GM23338 (cell line): ENCODE measurements around the gene OLFML2B. TPM values are rescaled to one million over a fixed set of nuclear protein-coding genes. Genes with fewer than 3 reads are reported as not detected.

ENCODE experiments used
- ATAC-seq: fragments of 200-7000 bp; cut with Tn5 transposase; 3 replicates; pipeline ENCODE4 v1.9.1; 2020
- DNase-seq: peaks from one replicate; pipeline ENCODE4 v3.0.0-alpha.2; 2015; ENCODE audit warnings: low spot score
- H2AFZ ChIP-seq: fragments of 200-600 bp; sonication (generic); 2 replicates; pipeline ENCODE4 v1.8.0; 2016; ENCODE audit warnings: antibody characterized with exemption, mild to moderate bottlenecking, moderate library complexity
- H3F3A ChIP-seq: fragments of 200-600 bp; sonication (generic); replicated peaks from 2 replicates; pipeline ENCODE4 v1.8.0; 2017; ENCODE audit warnings: antibody characterized with exemption, mixed run types, low read depth
- H3K27ac ChIP-seq: fragments of 200-600 bp; sonication (generic); 2 replicates; pipeline ENCODE4 v1.6.1; 2016; ENCODE audit warnings: low read depth
- H3K27me3 ChIP-seq: fragments of 200-600 bp; sonication (generic); 2 replicates; pipeline ENCODE4 v1.8.0; 2016; ENCODE audit warnings: mild to moderate bottlenecking, mixed run types, moderate library complexity; ENCODE audit not compliant: insufficient read depth
- H3K36me3 ChIP-seq: fragments of 200-600 bp; sonication (generic); 2 replicates; pipeline ENCODE4 v1.8.0; 2016; ENCODE audit warnings: mild to moderate bottlenecking; ENCODE audit not compliant: insufficient read depth
- H3K4me1 ChIP-seq: fragments of 200-600 bp; sonication (generic); 2 replicates; pipeline ENCODE4 v1.8.0; 2016; ENCODE audit warnings: mild to moderate bottlenecking, moderate library complexity; ENCODE audit not compliant: insufficient read depth
- H3K4me2 ChIP-seq: fragments of 200-600 bp; sonication (generic); 2 replicates; pipeline ENCODE4 v1.7.1; 2017; ENCODE audit warnings: mixed run types
- H3K4me3 ChIP-seq: fragments of 200-600 bp; sonication (generic); 2 replicates; pipeline ENCODE4 v1.6.1; 2016; ENCODE audit warnings: mixed run types
- H3K79me2 ChIP-seq: fragments of 200-600 bp; sonication (generic); replicated peaks from 2 replicates; pipeline ENCODE4 v1.8.0; 2017; ENCODE audit warnings: mild to moderate bottlenecking; ENCODE audit not compliant: insufficient read depth
- H3K9me2 ChIP-seq: fragments of 200-600 bp; sonication (generic); 2 replicates; pipeline ENCODE4 v1.8.0; 2017; ENCODE audit not compliant: insufficient read depth
- H4K20me1 ChIP-seq: fragments of 200-600 bp; sonication (generic); replicated peaks from 2 replicates; pipeline ENCODE4 v1.8.0; 2017; ENCODE audit warnings: mild to moderate bottlenecking; ENCODE audit not compliant: insufficient read depth
- H3K27ac Mint-ChIP-seq: 2 replicates; pipeline ENCODE4 v1.8.0; 2020; ENCODE audit warnings: inconsistent platforms, mild to moderate bottlenecking, moderate library complexity, mixed read lengths
- H3K27me3 Mint-ChIP-seq: 3 replicates; pipeline ENCODE4 v1.8.0; 2022; ENCODE audit warnings: low read depth, mild to moderate bottlenecking, moderate library complexity, mixed read lengths, inconsistent platforms; ENCODE audit not compliant: insufficient read depth, poor library complexity
- H3K36me3 Mint-ChIP-seq: 3 replicates; pipeline ENCODE4 v1.8.0; 2021; ENCODE audit warnings: low read depth, mild to moderate bottlenecking, inconsistent platforms, moderate library complexity, mixed read lengths
- H3K4me1 Mint-ChIP-seq: 3 replicates; pipeline ENCODE4 v1.8.0; 2020; ENCODE audit warnings: mild to moderate bottlenecking, inconsistent platforms, mixed read lengths
- H3K4me3 Mint-ChIP-seq: 3 replicates; pipeline ENCODE4 v1.8.0; 2021; ENCODE audit warnings: moderate library complexity, mild to moderate bottlenecking, inconsistent platforms, mixed read lengths
- H3K9me3 Mint-ChIP-seq: 3 replicates; pipeline ENCODE4 v1.8.0; 2020; ENCODE audit warnings: moderate library complexity, mild to moderate bottlenecking, inconsistent platforms, mixed read lengths
- CREB1 ChIP-seq: fragments of 250-450 bp; sonication (Bioruptor Pico); IDR thresholded peaks from 2 replicates; pipeline ENCODE4 v1.5.0; 2020; ENCODE audit warnings: low read depth, mild to moderate bottlenecking, moderate library complexity
- EZH2 ChIP-seq: fragments of 200-600 bp; sonication (generic); IDR thresholded peaks from one replicate; pipeline ENCODE4 v1.8.0; 2017; ENCODE audit warnings: antibody characterized with exemption, mild to moderate bottlenecking, low read depth; ENCODE audit not compliant: unreplicated experiment
- EZH2phosphoT487 ChIP-seq: fragments of 200-600 bp; sonication (generic); IDR thresholded peaks from one replicate; pipeline ENCODE4 v1.8.1; 2018; ENCODE audit warnings: antibody characterized with exemption; ENCODE audit not compliant: unreplicated experiment
- JUNB ChIP-seq: IDR thresholded peaks from one replicate; pipeline ENCODE4 v1.6.1; 2016; ENCODE audit warnings: antibody characterized with exemption; ENCODE audit not compliant: unreplicated experiment
- ZNF331 ChIP-seq: fragments of 250-450 bp; sonication (Bioruptor Pico); IDR thresholded peaks from 2 replicates; pipeline ENCODE4 v1.5.0; 2020; ENCODE audit warnings: low read depth, mild to moderate bottlenecking, moderate library complexity
- polyA plus RNA-seq: library from polyadenylated mRNA; unstranded; fragments of >200 nt; fragmentation: Nextera tagmentation; extraction: Ambion mirVana; gene quantifications from 2 replicates; pipeline ENCODE4 v1.2.1, GENCODE V29; 2016
- total RNA-seq: library from RNA; depleted of rRNA; stranded (reverse); fragments of >200 nt; shearing (Covaris generic); gene quantifications from 2 replicates; pipeline ENCODE4 v1.2.3, GENCODE V29; 2014
- TF ChIP-seq, protein P1 (sequence below): IDR thresholded peaks from 2 replicates; pipeline ENCODE4 v1.6.1; 2016; ENCODE audit warnings: antibody characterized with exemption
- TF ChIP-seq, protein P2 (sequence below), 2 experiments: fragments of 200-600 bp in 1 of 2; sonication (generic) in 1 of 2; conservative IDR thresholded peaks; 2 replicates each; pipeline versions ENCODE4 v1.5.1 to v1.6.1; 2016 to 2017; ENCODE audit warnings: antibody characterized with exemption in 2 of 2, low read depth in 2 of 2, mild to moderate bottlenecking in 2 of 2, moderate library complexity in 1 of 2
- TF ChIP-seq, protein P3 (sequence below): fragments of 250-450 bp; sonication (Bioruptor Pico); IDR thresholded peaks from 2 replicates; pipeline ENCODE4 v1.5.0; 2020; ENCODE audit warnings: mild to moderate bottlenecking, moderate library complexity

OLFML2B gene
- total and polyA plus RNA-seq, 2 experiments from 2014 or later = 2.9 to 4.3 TPM

DNA sequence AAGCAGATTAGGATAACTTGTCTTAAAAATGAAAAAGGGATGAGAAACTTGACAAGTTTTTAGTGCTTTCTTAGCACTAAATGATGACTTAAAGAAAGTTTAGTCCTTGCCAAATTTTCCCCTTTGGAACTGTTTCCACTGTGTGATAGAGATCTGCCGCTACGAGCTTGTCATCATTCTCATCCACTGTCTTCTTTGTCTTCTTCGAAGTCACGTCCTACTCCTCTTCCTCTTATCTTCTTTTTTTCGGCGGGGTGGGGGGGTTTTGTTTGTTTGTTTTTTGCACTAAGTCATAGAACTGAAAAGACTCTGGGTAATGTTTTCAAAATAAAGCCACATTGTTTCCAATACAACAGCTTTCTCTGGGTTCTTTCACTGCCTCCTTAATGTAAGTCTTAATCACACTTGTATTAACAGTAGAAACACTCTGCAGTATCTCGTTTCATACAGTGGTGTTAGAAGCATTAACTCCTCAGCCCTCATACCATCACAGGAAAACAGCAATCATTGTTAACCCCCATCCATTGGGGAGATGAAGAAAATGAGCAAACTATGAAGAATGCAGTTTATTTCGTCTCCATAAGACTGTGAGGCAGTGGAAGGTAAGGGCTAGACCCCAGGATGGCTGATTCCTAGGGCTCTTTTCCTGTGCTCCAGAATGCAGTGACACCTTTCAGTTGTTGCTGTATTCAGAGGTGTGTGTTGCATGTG, 81.8 kb downstream of the OLFML2B start:
- H3K36me3 Mint-ChIP-seq = no peaks in the 10 kb centered on the region
- Histone ChIP-seq H3K27ac (no peak overlapping the region), H3K4me3 (no peak overlapping the region), H3K9me2 (no peaks in the 10 kb centered on the region), H3K4me1 (peaks cover 1% of the 10 kb centered on the region; the same call in 1 of the 2 replicates), H3K79me2 (no peaks in the 10 kb centered on the region), H3F3A (no peaks in the 10 kb centered on the region), H3K4me2 (no peak overlapping the region), H3K27me3 (no peaks in the 10 kb centered on the region), H4K20me1 (no peaks in the 10 kb centered on the region), H2AFZ (no peak overlapping the region), H3K36me3 (no peaks in the 10 kb centered on the region)
- DNase-seq (no peak), ATAC-seq (no peak)
- peaks cover 14% of the 10 kb centered on the region for H3K4me1 Mint-ChIP-seq
- H3K9me3 Mint-ChIP-seq = no peaks in the 10 kb centered on the region
- H3K27me3 Mint-ChIP-seq = no peaks in the 10 kb centered on the region
- H3K27ac Mint-ChIP-seq = no peak overlapping the region
- no peak overlapping the region for H3K4me3 Mint-ChIP-seq
- TF ChIP-seq CREB1 (CRISPR knock-in tag) (no peak), EZH2 (no peak), ZNF331 (CRISPR knock-in tag) (no peak), JUNB (no peak), EZH2phosphoT487 (no peak)
- TF ChIP-seq, protein P1, sequence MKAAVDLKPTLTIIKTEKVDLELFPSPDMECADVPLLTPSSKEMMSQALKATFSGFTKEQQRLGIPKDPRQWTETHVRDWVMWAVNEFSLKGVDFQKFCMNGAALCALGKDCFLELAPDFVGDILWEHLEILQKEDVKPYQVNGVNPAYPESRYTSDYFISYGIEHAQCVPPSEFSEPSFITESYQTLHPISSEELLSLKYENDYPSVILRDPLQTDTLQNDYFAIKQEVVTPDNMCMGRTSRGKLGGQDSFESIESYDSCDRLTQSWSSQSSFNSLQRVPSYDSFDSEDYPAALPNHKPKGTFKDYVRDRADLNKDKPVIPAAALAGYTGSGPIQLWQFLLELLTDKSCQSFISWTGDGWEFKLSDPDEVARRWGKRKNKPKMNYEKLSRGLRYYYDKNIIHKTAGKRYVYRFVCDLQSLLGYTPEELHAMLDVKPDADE = no peak
- TF ChIP-seq, protein P2, sequence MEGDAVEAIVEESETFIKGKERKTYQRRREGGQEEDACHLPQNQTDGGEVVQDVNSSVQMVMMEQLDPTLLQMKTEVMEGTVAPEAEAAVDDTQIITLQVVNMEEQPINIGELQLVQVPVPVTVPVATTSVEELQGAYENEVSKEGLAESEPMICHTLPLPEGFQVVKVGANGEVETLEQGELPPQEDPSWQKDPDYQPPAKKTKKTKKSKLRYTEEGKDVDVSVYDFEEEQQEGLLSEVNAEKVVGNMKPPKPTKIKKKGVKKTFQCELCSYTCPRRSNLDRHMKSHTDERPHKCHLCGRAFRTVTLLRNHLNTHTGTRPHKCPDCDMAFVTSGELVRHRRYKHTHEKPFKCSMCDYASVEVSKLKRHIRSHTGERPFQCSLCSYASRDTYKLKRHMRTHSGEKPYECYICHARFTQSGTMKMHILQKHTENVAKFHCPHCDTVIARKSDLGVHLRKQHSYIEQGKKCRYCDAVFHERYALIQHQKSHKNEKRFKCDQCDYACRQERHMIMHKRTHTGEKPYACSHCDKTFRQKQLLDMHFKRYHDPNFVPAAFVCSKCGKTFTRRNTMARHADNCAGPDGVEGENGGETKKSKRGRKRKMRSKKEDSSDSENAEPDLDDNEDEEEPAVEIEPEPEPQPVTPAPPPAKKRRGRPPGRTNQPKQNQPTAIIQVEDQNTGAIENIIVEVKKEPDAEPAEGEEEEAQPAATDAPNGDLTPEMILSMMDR (conservative IDR thresholded peaks at IDR 0.05; ENCODE audit: low read depth in 2 of 2) = no peak
- TF ChIP-seq, protein P3, sequence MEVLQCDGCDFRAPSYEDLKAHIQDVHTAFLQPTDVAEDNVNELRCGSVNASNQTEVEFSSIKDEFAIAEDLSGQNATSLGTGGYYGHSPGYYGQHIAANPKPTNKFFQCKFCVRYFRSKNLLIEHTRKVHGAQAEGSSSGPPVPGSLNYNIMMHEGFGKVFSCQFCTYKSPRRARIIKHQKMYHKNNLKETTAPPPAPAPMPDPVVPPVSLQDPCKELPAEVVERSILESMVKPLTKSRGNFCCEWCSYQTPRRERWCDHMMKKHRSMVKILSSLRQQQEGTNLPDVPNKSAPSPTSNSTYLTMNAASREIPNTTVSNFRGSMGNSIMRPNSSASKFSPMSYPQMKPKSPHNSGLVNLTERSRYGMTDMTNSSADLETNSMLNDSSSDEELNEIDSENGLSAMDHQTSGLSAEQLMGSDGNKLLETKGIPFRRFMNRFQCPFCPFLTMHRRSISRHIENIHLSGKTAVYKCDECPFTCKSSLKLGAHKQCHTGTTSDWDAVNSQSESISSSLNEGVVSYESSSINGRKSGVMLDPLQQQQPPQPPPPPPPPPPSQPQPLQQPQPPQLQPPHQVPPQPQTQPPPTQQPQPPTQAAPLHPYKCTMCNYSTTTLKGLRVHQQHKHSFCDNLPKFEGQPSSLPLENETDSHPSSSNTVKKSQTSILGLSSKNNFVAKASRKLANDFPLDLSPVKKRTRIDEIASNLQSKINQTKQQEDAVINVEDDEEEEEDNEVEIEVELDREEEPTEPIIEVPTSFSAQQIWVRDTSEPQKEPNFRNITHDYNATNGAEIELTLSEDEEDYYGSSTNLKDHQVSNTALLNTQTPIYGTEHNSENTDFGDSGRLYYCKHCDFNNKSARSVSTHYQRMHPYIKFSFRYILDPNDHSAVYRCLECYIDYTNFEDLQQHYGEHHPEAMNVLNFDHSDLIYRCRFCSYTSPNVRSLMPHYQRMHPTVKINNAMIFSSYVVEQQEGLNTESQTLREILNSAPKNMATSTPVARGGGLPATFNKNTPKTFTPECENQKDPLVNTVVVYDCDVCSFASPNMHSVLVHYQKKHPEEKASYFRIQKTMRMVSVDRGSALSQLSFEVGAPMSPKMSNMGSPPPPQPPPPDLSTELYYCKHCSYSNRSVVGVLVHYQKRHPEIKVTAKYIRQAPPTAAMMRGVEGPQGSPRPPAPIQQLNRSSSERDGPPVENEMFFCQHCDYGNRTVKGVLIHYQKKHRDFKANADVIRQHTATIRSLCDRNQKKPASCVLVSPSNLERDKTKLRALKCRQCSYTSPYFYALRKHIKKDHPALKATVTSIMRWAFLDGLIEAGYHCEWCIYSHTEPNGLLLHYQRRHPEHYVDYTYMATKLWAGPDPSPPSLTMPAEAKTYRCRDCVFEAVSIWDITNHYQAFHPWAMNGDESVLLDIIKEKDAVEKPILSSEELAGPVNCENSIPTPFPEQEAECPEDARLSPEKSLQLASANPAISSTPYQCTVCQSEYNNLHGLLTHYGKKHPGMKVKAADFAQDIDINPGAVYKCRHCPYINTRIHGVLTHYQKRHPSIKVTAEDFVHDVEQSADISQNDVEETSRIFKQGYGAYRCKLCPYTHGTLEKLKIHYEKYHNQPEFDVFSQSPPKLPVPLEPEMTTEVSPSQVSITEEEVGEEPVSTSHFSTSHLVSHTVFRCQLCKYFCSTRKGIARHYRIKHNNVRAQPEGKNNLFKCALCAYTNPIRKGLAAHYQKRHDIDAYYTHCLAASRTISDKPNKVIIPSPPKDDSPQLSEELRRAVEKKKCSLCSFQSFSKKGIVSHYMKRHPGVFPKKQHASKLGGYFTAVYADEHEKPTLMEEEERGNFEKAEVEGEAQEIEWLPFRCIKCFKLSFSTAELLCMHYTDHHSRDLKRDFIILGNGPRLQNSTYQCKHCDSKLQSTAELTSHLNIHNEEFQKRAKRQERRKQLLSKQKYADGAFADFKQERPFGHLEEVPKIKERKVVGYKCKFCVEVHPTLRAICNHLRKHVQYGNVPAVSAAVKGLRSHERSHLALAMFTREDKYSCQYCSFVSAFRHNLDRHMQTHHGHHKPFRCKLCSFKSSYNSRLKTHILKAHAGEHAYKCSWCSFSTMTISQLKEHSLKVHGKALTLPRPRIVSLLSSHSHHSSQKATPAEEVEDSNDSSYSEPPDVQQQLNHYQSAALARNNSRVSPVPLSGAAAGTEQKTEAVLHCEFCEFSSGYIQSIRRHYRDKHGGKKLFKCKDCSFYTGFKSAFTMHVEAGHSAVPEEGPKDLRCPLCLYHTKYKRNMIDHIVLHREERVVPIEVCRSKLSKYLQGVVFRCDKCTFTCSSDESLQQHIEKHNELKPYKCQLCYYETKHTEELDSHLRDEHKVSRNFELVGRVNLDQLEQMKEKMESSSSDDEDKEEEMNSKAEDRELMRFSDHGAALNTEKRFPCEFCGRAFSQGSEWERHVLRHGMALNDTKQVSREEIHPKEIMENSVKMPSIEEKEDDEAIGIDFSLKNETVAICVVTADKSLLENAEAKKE = no peak
